Astrocyte of the cerebellum (primary cell): ENCODE data around the gene RPH3AL.

Experiments
- DNase-seq: peaks from one replicate; pipeline ENCODE4 v3.0.0-alpha.2; 2011; ENCODE audit warnings: low read depth
- H3K4me3 ChIP-seq: 2 replicates; pipeline ENCODE4 v1.5.1; 2011; ENCODE audit warnings: mild to moderate bottlenecking, low read depth, low read length, moderate library complexity
- in situ Hi-C: cut with HindIII; loops from 2 replicates; pipeline ENCODE4 v1.10.0; 2017; ENCODE audit warnings: low sequenced_read_pairs
- TF ChIP-seq, protein P1 (sequence below): IDR thresholded peaks from 2 replicates; pipeline ENCODE4 v1.5.1; 2012; ENCODE audit warnings: low read length, low read depth, moderate library complexity, mild to moderate bottlenecking; ENCODE audit errors: missing control alignments

The RPH3AL gene

DNA sequence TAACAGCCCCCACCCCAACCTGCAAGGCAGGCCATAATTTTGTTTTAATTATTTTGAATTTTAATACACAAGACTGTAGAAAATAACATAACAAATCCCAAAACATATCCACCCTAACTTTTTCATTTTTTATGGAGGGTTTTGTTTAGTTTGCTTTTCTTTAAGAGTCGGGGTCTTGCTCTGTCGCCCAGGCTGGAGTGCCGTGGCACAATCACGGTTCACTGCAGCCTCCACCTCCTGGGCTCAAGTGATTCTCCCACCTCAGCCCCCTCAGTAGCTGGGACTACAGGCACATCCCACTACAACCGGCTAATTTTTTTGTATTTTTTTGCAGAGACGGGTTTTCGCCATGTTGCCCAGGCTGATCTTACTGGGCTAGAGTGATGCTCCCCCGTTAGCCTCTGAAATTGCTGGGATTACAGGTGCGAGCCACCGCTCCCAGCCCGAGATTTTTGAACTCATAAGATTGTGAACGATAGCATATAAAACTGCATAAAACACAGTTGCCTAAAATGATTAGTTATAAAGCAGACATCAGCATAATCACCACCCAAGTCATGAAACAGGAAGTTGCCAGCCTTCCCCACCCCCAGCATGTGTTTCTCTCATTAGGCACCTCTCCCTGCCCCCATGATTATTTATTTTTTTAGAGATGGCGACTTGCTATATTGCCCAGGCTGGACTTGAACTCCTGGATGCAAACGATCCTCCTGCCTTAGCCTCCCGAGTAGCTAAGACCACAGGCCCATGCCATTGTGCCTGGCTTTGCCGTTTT, 157.6 kb downstream of the RPH3AL start:
- H3K4me3 ChIP-seq: no peak overlapping the region
- TF ChIP-seq, protein P1, sequence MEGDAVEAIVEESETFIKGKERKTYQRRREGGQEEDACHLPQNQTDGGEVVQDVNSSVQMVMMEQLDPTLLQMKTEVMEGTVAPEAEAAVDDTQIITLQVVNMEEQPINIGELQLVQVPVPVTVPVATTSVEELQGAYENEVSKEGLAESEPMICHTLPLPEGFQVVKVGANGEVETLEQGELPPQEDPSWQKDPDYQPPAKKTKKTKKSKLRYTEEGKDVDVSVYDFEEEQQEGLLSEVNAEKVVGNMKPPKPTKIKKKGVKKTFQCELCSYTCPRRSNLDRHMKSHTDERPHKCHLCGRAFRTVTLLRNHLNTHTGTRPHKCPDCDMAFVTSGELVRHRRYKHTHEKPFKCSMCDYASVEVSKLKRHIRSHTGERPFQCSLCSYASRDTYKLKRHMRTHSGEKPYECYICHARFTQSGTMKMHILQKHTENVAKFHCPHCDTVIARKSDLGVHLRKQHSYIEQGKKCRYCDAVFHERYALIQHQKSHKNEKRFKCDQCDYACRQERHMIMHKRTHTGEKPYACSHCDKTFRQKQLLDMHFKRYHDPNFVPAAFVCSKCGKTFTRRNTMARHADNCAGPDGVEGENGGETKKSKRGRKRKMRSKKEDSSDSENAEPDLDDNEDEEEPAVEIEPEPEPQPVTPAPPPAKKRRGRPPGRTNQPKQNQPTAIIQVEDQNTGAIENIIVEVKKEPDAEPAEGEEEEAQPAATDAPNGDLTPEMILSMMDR: no peak
- DNase-seq: no peak
- in situ Hi-C loops: no loop called here

DNA sequence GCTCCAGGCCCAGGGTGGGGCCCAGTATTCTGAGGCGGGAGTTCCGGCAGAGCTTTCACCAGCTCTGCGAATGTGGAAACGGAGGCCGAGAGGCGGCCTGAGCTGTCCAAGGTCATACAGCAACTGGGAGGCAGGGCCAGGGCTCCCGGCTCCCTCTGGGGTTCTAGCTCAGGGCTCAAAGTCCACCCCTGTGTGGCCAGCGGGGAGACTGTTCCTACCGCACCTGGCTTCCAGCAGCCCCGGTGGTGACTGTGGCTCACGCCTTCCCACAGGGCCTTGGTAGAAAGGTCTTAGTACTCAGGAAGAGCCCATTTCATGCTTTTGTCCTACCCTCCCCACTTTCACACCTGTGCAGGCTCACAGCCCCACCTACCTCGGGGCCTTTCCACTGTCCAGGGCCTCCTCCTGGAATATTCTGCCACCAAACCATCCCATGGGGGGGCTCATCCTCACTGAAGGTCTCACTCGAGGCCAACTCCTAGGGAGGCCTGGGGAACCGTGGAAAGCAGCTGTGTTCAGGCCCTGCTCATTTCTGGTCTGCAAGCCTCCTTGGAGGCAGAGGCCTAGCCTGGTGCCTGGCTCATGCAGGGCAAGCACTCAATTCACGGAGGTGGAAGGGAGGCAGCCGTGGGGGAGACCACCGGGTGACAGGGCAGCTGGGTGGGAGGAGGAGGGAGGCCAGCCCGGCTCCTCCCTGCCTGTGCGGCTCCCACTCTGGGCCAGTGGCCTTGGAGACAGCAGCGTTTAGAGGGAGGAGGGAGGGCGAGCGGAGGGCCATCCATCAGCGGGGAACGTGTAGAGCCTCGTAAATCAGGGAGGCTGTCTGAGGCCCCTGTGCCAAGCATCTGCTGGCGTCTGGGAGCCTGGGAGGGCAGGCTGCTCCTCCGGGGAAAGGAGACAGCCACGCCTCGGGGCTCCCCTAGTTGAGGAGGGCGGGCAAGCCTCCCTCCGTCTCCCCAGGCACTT, 158.5 kb downstream of the RPH3AL start:
- DNase-seq: no peak
- H3K4me3 ChIP-seq: no peak overlapping the region
- TF ChIP-seq, protein P1: no peak
- in situ Hi-C loops: no loop called here

DNA sequence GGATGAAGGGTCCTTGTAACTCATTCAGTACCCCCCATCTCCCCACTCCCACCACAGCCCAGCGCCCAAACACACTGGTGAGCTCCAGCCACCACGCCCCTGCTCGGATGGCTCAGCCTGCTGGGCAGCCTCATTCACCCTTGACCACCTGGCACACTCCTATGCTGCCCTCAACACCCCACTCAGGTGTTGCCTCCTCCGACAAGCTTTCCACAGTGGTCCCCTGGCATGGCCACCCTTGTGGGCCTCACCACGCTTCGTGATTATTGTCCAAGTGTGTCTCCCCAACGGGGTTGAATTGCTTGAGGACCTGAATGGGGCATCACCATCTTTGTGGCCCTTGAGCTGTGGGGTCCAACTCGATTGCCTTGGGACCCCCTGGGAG, 159.2 kb downstream of the RPH3AL start:
- TF ChIP-seq, protein P1: no peak
- H3K4me3 ChIP-seq: no peak overlapping the region
- in situ Hi-C loops: no loop called here
- DNase-seq: no peak

DNA sequence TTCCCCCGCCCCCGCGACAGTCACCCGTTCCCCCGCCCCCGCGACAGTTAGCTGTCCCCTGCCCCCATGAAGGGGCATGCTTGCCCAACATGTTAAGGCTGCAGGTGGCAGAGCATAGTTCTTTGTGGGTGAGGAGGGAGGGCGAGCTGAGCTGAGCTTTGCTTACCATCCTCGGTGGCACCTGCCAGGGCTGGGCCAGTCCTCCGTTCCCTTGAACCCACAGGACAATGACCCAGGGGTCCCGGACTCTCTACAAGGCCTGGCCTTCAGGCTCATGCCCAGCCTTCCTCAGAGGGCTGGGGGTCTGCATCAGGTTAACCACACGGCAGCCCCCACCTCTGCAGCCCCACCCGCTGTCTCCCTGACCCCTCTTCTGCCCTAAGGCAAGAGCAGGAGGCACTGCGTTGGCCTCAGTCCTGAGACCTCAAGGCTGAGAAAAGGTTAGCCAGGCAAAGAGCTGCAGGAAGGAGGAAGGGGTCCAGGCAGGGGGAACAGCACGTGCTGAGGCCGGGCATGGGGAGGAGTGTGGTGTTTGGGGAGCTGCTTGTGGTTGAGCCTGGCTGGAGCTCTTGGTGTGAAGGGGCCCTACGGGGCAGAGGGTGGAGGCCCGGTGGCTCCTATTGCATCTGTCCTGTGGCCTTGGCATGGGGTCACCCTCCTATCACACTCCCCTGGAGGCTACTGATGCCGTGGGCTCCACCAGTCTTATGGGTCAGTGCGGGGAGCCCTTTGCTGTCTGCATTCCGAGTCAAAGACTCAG, 159.8 kb downstream of the RPH3AL start:
- H3K4me3 ChIP-seq: no peak overlapping the region
- TF ChIP-seq, protein P1: no peak
- in situ Hi-C loops: no loop called here
- DNase-seq: no peak

DNA sequence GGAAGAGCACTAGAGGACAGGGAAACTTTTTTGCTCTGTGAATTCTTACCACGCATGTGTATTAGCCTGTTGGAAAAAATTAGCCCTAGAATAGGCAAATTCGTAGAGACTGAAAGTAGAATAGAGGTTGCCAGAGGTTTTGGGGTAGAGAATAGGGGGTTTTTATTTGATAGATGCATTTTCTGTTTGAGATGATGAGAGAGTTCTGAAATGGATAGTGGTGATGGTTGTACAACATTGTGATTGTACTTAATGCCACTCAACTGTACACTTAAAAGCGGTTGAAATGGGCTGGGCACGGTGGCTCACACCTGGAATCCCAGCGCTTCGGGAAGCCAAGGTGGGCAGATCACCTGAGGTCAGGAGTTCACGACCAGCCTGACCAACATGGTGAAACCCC, 163.2 kb downstream of the RPH3AL start:
- DNase-seq: no peak
- H3K4me3 ChIP-seq: no peak overlapping the region
- in situ Hi-C loops: no loop called here
- TF ChIP-seq, protein P1: no peak

DNA sequence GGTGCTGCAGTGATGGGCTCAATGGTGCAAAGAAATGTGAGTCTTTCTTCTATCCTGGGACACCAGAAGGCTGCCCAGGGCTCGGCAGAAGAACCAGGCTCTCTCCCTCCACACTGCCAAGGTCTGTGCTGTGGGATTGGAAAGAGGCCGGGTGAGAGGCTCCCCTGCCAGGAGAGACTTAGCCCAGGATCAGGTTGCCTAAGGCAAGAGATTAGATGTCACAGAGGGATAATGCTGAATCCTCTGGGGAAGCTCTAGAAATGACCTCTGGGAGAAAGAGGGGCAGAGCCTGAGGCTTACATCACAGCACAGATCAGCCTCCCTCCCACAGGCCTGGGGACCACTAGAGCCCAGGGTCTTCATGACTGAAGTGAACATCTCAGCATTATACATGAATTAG, 165.5 kb downstream of the RPH3AL start:
- H3K4me3 ChIP-seq: no peak overlapping the region
- no peak for DNase-seq
- TF ChIP-seq, protein P1: no peak
- in situ Hi-C loops: no loop called here
